ENCODE measurements around the gene GLDC.

The GLDC gene

GRCh38 chr9:6620353-6620752 is 25.2 kb downstream of the GLDC start:
- no peak for DNase-seq (ENCODE audit: low spot score)

DNA sequence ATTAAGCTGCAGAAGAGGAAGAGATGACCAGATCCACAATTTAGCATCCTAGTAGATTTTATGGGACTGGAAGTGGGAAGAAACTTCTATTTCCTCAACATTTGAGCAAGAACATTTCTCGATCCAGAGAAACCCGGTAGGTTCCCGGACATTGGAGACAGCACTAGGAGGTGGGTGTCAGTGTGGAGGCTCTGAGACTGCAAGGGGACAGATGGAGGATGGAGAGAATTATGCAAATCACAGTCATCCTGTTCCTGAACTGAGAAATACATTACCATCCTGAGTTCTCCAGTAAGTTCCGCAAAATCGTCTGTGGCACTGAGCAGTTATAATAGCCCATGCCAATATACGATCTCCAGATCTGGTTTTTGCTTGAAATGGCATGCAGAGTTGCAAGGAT is 25.6 kb downstream of the GLDC start:
- DNase-seq (ENCODE audit: low spot score) = no peak

DNA sequence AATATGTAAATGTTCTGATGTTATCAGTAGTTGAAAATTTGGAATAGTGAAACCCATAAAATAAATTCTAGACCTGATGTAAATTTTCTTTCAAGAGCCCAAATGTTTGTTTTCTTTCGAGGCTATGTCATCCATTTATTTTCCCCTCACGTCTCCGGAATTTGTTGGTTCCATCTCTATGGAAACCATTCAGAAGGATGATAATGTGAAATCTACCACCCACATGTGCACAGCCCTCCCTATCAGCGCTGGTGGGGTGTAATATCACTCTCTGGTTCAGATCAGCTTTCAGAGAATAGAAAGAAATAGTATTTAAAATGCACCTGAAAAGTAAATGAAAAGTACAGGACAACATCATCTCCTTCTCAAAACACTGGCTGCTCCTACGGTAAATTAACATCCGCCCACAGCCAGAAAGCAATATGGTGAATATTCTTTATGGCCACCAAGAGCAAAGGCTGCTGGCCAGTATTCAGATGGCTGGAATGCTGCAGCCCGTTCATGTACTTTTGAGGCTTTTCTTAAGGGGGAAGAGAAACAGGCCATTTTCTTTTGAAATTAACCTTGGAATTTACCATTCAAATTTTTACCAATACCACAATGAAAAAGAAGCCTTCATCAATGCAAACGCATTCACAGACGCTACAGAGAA is 28.5 kb downstream of the GLDC start:
- no peak for DNase-seq (ENCODE audit: low spot score)

DNA sequence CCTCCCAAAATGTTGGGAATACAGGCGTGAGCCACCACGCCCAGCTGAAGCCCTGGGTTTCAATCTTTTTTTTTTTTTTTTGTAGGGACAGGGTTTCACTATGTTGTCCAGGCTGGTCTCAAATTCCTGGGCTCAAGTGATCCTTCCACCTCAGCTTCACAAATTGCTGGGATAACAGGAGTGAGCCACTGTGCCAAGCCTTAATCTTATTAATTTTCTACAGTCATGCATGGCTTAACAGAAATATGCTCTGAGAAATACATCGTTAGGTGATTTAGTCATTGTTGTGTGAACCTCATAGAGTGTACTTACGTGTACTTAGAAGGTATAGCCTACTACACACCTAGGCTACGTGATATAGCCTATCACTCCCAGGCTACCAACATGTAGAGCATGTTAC is 31.0 kb downstream of the GLDC start:
- DNase-seq (ENCODE audit: low spot score) = no peak

DNA sequence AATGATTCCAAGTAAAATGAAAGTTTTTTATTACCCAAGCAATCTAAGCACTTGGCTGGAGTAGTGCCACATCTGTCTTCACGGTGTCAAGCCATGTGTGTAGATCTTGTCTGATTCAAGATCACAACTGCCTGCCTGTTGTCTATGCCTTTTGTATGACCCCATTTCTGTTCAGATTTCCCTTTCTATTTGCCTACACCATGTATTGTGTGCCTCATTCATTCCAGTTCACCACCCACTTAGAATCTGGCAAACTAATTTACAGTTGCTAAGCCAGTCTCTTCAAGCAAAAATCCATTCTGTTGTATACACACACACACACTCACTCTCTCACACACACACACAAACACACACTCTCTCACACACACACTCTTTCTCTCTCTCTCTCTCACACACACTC is 33.7 kb downstream of the GLDC start:
- no peak for DNase-seq (ENCODE audit: low spot score)

DNA sequence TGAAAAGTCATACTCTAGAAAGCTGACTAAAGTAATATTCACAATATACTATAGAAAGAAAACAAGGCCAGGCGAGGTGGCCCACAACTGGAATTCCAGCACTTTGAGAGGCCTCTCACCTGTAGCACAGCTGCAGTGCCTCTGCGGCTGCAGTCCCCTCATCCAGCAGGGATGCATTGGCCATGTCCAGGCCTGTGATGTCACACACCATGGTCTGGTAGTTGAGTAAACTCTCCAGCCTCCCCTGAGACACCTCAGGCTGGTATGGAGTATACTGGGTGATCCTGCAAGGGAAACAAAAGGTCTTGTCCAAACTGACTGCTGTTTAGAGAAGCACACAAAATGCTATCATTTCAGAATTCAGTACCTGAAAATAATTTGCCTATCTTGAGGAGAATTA is 35.5 kb downstream of the GLDC start:
- DNase-seq (ENCODE audit: low spot score) = no peak

DNA sequence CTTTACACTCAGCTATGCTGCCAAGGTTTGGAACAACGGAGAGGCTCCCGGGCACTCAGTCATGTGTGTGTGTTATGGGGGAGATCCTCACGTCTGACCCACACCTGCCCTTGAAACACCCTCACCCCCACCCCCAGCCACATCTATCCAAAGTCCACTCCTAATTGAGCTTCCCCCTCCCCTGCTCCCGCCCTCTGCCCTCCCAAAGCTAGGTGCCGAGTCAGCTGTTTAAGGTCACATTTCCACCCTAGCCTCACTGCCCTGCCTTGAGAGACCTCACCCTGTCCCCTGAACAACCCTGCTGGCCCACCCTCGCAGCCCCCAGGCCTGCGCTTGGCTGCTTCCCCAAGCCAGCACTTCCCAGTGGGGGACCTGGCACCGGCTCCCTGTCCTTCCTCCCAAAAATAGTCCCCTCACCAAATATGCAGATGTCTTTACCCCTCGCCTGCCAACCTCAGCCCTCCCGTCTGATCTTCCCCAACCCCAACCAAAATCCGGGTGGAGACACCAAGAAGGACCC is 36.0 kb downstream of the GLDC start:
- no peak for DNase-seq (ENCODE audit: low spot score)

DNA sequence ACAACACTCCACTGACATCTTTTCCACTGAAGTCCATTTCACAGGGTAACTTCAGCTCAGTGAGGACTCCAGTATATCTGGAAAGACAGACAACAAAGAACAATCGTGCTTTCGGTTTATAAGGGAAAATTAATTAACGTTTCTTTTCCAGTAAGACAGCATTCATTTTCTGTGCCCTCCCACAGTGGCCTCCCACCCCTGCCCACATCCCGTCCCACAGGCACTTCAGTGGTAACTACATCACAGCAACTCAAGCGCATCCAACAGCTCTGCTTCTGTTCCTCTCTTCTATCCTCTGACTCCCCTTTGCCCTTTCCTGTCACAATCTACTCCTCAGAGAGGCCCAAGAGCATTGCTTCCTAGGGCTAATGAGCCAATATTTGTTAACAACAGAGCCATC is 40.3 kb downstream of the GLDC start:
- DNase-seq (ENCODE audit: low spot score) = no peak

GRCh38 chr9:6600426-6600825 is 45.1 kb downstream of the GLDC start:
- no peak for DNase-seq (ENCODE audit: low spot score)

DNA sequence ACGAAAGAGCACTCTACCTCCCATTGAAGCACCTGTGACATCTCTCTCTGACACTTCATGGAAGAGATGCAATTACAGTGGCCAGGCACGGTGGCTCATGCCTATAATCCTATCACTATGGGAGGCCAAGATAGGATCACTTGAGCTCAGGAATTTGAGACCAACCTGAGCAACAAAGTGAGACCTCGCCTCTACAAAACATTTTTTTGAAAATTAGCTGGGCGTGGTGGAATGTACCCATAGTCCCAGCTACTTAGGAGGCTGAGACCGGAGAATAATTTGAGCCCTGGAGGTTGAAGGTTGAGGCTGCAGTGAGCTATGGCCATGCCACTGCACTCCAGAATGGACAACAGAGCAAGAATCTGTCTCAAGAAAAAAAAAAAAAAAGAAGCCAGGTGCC is 45.5 kb downstream of the GLDC start:
- DNase-seq (ENCODE audit: low spot score) = no peak

GRCh38 chr9:6598249-6598725 is 47.2 kb downstream of the GLDC start:
- no peak for DNase-seq (ENCODE audit: low spot score)

DNA sequence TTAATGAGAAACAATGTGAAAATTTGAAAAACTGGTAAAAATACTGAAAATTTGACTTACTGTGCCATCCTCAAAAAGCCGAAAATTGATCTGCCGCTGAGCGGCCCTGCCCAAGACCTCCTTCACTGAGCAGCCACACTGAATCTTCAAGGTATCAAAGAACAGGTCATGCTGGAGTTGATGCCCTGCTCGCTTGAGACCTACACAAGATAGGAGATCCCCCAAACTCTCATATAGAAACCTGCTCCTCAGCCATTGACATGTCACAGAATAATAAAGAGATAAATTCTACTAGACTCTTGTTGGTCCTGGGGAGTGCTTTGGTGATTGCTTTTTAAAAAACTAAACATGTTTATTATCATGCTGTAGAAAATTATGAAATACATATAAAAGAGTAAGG is 52.7 kb downstream of the GLDC start:
- no peak for DNase-seq (ENCODE audit: low spot score)

GRCh38 chr9:6592231-6592630 is 53.3 kb downstream of the GLDC start:
- no peak for DNase-seq (ENCODE audit: low spot score)

DNA sequence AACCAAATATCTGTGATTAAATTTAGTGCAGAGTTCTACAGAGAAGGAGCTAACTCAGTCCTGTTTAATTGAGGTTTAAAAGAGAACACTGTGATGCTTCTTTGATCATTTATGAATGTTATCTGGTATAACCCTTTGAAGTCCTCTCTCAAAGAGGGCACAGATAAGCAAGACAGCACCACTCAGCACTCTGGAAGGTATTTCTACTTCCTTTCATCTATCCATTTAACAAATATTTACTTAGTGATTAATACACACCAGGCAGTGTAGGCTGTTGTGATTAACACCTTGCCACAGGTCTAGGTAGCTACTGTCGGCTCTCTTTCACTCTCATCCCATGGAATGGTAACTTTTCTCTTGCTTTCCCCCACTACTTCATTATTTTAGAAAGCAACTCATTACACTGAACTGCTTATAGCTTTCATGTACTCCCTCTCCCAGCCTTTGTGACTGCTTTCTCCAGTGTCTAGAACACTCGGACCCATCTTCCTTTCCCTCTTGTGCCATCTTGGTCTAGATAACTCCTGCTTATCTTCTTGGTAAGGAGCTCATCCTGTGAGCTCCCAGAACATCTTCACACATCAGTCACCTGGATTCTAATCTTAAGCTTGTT is 54.7 kb downstream of the GLDC start:
- no peak for DNase-seq (ENCODE audit: low spot score)

GRCh38 chr9:6590334-6590733 is 55.2 kb downstream of the GLDC start:
- DNase-seq (ENCODE audit: low spot score) = no peak

- DNase-seq (ENCODE audit: low spot score) = no peak
Observed at GRCh38 chr9:6584881-6585597, 60.5 kb downstream of the GLDC start.

DNA sequence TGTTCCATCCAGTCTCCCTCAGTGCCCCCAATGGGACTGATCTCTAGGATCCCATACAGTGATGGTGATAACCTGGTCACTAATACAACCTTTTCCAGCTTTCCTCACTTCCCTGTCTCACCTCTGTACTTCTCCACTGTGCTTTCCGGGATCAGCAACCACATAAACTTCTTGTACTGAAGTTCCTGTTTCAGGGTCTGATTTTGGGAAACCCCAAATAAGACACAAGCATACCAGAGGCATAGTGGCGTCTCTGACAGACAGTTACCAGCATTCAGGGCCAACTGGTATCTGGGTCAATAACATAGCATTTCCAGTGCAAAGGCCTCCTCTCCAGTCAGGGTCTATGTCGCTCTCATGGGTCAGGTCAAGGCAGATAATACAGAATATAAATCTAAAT is 64.3 kb downstream of the GLDC start:
- DNase-seq (ENCODE audit: low spot score) = no peak

DNA sequence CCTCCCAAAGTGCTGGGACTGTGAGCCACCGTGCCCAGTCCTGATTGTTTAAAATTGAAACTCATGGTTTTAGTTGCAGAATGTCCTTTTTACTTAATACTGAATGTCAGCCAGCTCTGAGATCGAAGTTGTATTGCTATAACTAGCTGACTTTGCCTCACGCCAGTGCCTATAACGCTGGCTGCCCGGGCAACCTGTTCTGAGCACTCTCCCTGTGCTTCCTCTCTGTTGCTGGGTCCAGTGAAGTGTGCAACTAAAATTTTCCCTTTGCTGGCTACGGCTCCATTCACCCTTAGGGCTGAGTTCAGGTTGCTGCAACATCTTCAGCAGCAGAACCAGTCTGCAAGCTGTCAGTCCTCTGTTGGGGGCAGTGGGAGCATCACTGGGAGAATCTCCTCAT is 65.9 kb downstream of the GLDC start:
- DNase-seq (ENCODE audit: low spot score) = no peak

DNA sequence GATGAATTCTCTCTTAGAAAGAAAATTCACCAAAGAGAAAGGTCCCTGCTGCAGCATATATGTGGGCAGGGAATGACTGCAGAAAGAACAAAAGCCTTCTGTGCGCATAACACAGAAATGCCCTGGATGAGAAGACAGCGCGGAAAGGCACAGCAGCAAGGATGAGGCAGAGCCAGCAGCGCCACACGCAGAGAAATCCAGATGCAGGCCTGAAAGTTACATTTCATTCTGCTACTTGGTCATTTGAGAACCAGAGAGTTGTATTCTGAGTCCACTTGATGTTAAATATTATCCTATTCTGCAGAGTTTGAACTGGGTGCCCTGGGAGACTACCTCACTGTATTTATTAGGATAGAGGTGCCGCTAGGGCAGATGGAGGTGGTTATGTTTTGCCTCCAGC is 68.5 kb downstream of the GLDC start:
- no peak for DNase-seq (ENCODE audit: low spot score)

DNA sequence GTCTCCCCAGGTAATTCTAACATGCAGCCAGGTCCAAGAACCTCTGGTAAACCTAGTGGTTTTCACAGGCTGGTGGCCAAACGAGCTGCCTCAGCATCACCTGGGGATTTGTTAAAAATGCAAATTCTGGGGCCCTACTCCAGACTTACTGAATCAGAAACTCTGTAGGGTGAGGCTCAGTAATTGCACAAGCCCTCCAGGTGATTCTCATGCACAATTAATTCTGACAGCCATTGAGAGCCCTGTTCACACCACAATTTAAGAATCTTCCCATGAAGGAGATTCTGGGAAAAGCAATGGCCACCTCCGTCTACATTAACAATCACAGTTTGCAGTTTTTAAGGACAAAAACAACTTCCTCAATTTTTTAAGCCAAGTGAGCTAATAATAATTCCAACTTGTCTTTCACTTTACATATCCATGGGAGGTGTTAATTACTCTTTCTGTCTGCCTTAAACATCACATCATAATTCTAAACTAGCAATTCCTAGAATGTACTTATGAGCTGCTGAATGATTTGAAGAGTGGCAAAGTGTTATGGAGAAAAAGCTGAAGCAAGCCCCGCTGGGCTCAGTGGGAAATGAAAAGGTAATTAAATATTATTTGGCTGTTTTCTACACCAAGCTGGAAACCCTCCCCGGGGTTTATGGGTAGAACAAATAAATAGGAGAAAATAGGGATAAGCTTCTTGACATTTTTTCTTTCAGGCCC is 70.0 kb downstream of the GLDC start:
- no peak for DNase-seq (ENCODE audit: low spot score)

- DNase-seq (ENCODE audit: low spot score) = no peak
Observed at GRCh38 chr9:6567140-6567591, 78.4 kb downstream of the GLDC start.

DNA sequence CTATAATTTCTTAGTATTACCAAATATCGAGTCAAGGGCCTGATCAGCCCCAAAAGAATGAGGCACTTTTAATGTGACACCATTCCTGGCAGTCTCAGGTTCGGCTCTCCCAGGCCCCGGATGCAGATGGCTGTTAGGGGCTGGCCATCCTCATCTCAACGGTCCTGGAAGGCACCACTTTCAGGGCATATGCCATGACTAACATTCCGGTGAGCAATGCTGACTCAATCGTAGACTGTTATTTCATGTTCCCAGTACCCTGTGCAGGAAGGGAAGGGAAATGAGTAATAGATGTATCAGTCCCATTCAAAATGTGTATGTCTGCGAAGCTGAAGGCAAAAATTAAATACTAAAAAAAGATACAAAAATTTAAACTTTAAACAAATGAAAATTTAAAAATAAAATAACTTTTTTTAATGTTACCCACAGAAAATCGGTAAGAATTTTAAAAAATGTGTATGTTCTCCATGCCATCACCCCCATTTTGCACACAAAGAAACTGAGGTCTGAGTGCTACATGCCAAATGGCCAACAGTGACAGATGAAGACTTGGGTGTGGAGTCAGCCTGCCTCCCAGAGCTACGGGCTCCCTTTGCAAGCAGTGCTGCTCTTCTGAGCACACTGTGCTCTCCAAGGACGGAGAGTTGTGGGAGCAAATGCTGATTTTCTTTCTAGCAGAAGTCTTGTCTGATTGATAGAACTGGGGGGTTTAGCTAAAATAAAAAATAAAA is 79.0 kb downstream of the GLDC start:
- DNase-seq (ENCODE audit: low spot score) = no peak

All from ecto neural progenitor cell (in vitro differentiated cells).